Tibial nerve (tissue), 4 donors: ENCODE results near the gene RGL4.

Experiments used
- CTCF ChIP-seq, 5 experiments: fragments of 200-600 bp in 3 of 5; fragments of 450-650 bp in 2 of 5; sonication (generic) in 3 of 5; IDR thresholded peaks; one replicate each; pipeline ENCODE4 v1.5.1; 2016 to 2019; ENCODE audit warnings: antibody characterized with exemption in 5 of 5, mild to moderate bottlenecking in 3 of 5, moderate library complexity in 2 of 5
- EP300 ChIP-seq, 2 donors: sonication (generic); formaldehyde crosslinking; IDR thresholded peaks; one replicate each; pipeline ENCODE4 v1.6.1; 2017; ENCODE audit warnings: antibody characterized with exemption in 2 of 2, mild to moderate bottlenecking in 1 of 2
- POLR2A ChIP-seq, 2 donors: fragments of 450-650 bp; IDR thresholded peaks; one replicate each; pipeline ENCODE4 v1.6.1; 2017; ENCODE audit warnings: antibody characterized with exemption in 2 of 2, mild to moderate bottlenecking in 2 of 2, moderate library complexity in 2 of 2

GRCh38 chr22:23695141-23695540, 4.3 kb downstream of the RGL4 start:
- TF ChIP-seq POLR2A (IDR thresholded peaks at IDR 0.05) (no peak), CTCF (IDR thresholded peaks at IDR 0.05) (no peak), EP300 (IDR thresholded peaks at IDR 0.05) (no peak)
